HG02759 (cell line): ENCODE results near the gene BBIP1.
"Not testable (repeated sequence)": the region's sequence is repeated elsewhere in the genome, so short reads cannot be mapped to it uniquely, and the experiment has no call there.

Experiments used
- ATAC-seq: cut with Tn5 transposase; IDR thresholded peaks from one replicate; pipeline ENCODE4 v1.9.1; 2021; ENCODE audit warnings: mild to moderate bottlenecking, moderate library complexity; ENCODE audit not compliant: unreplicated experiment

The BBIP1 gene

DNA sequence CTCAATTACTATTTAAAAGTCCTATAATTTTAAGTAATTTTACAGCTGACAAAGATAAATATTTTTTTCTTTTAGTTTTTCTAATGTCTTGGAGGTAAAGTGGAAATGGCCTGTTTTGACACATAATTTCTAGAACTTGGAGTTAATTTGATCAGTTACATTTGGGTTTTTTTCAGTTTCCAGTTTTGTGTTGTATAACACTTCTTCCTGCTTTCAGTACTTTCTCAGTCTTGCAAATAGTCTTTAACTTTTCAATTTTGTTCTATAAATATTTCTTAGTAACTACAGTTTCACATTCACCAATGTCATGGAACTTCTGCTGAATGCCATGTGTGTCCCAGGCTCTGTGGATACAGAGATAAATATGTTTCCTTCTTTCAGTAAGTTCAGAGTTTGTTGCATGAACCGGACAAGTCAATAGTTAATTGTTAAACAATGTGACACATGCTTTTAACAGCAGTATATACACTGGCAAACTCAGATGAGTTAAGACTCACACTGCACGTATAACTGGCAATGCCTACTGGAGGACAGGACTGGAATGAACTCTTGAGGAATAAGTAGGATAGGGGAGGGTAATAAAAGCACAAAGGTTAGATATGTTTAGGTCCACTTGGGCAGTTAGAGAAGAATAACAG lies 5.0 kb upstream of the BBIP1 start:
- peak; percentile 28 for ATAC-seq

DNA sequence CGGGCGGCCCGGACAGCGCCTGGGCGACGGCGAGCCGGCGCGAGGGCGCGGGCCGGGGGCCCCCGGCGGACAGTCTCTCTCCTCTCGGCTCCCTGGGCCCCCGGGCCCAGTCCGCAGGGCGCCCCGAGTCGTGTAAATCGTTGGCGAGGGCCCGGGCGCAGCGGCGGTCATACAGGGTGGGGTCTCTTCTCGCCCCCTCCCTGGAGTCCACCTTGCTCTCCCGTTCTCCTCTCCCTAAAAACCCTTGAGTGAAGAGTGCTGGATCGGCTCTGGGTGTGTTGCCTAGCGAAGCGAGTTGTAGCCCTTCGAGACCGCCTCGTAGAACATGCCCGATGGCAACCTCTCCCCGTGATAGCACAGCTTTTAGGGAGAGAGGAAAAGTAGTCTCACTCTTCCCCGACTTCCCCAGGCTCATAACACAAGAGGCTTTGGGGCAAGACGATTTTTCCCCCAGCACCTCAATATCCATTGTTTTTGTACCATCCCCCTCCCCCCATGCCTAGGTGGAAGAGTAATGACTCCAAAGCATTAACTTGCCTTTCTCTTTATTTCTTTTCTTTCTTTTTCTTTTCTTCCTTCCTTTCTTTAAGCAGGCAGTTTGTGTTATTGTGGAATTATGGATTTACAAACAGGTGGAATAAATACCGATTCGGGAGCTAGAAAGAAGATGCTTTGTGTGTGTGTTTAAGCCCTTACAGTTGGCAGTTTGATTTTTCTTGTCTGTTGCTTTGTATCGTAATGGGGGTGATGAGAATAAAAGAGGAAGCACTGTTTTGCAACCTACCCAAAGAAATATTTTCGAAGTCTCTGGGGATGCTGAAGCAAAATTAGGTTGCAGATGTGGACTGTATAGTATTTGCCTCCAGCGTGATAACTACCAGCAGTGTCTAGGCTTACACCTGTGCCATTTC lies 1.2 kb upstream of the BBIP1 start:
- peak; percentile 22 for ATAC-seq

- ATAC-seq: peak; percentile 12
Measured at GRCh38 chr10:110919349-110919931, 460 bp upstream of the BBIP1 start, which contains the start of gene SHOC2. Gene SHOC2 (plus strand): TSS chr10:110919604. CDS start chr10:110964359, 44,755 bp downstream.

DNA sequence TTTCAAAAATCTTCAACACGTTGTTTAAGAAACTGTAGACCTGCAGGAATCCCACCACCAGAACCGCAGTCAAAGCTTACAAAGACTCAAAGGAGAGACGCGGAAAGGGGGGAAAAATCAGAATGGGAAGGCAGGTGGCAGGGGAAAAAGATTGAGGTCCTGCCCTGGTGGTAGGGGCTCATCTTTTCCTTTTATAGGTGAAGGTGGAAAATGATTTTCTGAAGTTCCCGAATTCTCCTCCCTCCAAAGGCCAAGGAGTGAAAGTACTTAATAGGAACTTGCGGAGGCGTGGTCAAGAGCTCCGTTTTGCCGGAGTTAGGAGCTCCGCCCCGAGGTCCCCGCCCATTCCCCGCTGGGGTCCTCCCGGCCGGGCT lies 724 bp downstream of the BBIP1 start:
- no peak for ATAC-seq

GRCh38 chr10:110916554-110917346 lies 2.2 kb downstream of the BBIP1 start:
- no peak for ATAC-seq

GRCh38 chr10:110915600-110915999 lies 3.4 kb downstream of the BBIP1 start:
- ATAC-seq: not testable (repeated sequence)

- ATAC-seq: no peak
Measured at GRCh38 chr10:110915035-110915434, 3.9 kb downstream of the BBIP1 start.

DNA sequence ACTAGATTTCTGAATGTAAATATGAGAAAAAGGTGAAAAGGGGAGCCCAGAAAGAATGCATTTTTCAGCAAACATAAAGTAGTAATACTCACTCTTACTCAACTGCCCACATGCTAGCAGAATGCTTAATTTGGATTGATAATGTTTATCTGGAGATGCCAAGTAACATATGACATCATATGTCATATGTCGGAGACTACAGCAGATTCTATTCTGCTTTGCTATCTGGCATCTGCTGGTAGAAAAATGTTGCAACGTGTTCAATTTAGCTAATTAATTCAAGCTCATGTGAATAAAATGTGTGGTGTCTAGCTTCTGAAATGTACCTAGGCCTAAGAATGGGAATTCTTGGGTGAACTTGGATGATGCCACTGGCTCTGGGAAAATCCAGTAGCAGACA lies 4.5 kb downstream of the BBIP1 start:
- no peak for ATAC-seq

GRCh38 chr10:110912374-110912773 lies 6.6 kb downstream of the BBIP1 start:
- ATAC-seq: no peak

- ATAC-seq: no peak
Measured at GRCh38 chr10:110910138-110910537, 8.8 kb downstream of the BBIP1 start.

DNA sequence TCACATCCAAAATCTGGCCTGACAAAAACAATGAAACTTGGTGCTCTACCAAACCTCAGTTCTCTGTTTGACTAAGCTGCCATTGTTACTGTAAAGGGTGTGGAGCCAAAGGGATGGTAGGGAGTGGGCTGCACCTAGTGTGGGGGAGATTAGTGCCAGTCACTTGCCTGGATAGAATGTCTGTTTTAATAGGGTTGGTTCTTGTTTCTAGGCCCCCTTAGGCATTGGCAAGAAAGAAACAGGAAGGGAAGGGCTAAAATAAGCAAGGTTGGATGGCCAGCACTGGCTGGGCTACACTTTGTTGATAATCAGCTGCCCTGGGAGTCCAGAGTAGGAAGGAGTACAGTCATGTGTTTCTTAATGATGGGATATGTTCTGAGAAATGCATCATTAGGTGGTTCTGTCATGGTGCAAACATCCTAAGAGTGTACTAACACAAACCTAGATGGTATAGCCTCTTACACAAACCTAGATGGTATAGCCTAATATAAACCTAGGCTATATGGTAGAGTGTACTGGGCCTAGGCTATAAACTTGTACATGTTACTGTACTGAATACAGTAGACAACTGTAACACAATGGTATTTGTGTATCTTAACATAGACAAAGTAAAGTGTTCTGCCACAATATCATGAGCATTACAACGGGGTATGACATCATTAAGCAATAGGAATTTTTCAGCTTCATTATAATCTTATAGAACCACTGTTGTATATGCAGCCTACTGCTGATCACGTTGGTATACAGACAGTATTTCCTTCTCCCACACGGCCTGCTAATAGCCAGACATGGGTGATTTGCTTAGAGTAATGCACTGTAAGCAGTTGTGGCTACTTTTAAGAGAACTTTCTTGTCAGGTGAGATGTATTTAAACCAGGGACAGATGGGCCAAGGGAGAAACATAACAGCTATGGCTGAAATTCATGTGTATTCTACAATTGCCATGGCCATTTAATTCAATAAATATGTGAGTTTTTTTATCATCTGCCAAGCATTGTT lies 15.4 kb downstream of the BBIP1 start:
- ATAC-seq: peak; percentile 74

GRCh38 chr10:110901954-110902819 lies 16.8 kb downstream of the BBIP1 start:
- ATAC-seq: no peak

GRCh38 chr10:110900983-110901382 lies 18.0 kb downstream of the BBIP1 start:
- ATAC-seq: no peak

- no peak for ATAC-seq
Measured at GRCh38 chr10:110898391-110898790, 20.6 kb downstream of the BBIP1 start.

DNA sequence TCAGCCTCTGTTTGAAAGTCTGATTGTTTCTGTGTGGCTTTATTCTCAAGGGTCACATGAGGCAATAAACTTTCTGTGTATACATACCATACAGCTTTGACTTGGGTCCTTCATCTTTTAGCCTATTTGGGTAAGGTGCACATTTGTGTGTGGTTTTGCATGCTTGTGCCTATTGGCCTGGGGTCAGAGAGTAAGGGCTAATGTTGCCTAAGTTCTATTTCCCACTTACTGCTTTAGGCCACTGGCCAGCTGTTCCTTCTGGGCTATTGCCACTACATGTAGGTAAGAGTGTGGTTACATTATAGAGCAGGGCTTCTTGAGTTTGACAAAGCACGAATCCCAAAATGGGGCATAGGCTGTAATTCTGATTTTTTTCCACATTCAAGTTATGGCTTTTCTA lies 21.8 kb downstream of the BBIP1 start:
- no peak for ATAC-seq

DNA sequence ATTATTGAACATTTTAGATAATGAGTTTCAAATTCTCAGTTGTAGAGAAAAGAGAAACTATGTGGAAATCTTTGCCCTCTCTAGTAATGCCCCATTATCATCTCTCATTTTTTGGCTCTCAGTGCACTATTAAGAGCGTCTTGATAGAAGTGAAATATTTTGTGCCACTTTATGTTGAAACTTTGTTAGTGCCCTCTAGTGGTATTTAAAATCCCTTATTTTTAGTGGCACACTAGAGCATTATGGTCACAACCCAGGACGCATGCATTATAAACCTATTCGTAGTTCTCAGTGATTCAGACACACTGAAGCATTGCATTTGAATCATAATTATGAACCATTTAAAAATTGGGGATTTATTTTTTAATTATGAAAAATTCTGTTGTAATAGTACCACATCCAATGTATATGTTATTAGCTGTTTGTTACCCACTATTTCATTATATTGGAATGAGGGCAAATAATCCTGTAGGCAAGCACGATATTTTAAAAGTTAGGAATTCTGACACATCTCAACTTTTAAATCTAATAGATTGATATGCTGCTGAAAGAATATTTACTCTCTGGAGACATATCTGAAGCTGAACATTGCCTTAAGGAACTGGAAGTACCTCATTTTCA lies 25.3 kb downstream of the BBIP1 start:
- peak; percentile 79 for ATAC-seq

DNA sequence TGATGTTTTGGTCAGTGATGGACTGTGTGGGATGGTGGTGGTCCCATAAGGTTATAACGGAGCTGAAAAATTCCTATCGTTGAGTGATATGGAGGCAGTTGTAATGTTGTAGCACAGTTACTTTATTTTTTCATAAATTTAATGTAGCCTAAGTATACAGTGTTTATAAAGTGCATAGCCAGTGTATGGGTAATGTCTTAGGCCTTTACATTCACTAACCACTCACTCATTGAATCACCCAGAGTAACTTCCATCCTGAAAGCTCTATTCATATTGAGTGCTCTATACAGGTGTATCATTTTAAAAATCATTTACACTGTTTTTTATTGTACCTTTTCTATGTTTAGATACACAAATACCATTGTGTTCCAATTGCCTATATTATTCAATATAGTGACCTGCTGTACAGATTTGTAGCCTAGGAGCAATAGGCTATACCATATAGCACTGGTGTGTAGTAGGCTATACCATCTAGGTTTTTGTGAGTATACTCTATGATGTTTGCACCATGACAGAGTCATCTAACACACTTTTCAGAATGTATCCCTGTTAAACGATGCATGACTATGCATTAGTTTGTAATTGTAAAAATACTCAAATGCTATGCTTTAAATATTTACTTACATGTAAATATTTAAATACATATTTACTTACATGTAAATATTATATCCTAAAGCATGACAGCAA lies 26.2 kb downstream of the BBIP1 start:
- no peak for ATAC-seq

DNA sequence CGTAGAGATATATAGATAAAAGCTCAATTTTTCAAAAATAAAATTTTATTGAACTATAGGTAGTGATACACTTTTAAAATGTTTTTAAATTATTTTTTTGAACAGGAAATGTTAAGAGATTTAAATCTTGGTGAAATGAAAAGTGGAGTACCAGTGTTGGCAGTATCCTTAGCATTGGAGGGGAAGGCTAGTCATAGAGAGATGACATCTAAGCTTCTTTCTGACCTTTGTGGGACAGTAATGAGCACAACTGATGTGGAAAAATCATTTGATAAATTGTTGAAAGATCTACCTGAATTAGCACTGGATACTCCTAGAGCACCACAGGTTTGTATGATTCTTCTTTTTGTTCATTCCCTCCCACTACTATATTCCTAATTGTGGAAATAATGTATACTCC lies 31.4 kb downstream of the BBIP1 start:
- ATAC-seq: no peak
